ENCODE results near the gene FGD2.

FGD2 gene

GRCh38 chr6:37074053-37074827, 68.8 kb downstream of the FGD2 start:
- FAIRE-seq (no peak), DNase-seq (ENCODE audit: insufficient read length, low spot score) (no peak)

GRCh38 chr6:37077191-37077904, 71.9 kb downstream of the FGD2 start:
- no peak for TF ChIP-seq POLR2A (IDR thresholded peaks at IDR 0.05; ENCODE audit: low read depth, low read length)
- FAIRE-seq: no peak
- no peak for DNase-seq (ENCODE audit: insufficient read length, low spot score)

More at GRCh38 chr6:37074053-37074827, 68.8 kb downstream of the FGD2 start:
- no peak for TF ChIP-seq POLR2A (IDR thresholded peaks at IDR 0.05; ENCODE audit: low read depth, low read length)

GRCh38 chr6:37077905-37078296, 72.4 kb downstream of the FGD2 start:
- FAIRE-seq (no peak), DNase-seq (ENCODE audit: insufficient read length, low spot score) (no peak)
- TF ChIP-seq POLR2A (IDR thresholded peaks at IDR 0.05; ENCODE audit: low read depth, low read length): no peak
